Measurements from ENCODE around the gene M6PR. TPM values are rescaled to one million over a fixed set of nuclear protein-coding genes. Genes with fewer than 3 reads are reported as not detected.
"Not testable (repeated sequence)": the region's sequence is repeated elsewhere in the genome, so short reads cannot be mapped to it uniquely, and the experiment has no call there.

Gene M6PR
- total RNA-seq, 1 donor from 2014 or later = 87.5 TPM

DNA sequence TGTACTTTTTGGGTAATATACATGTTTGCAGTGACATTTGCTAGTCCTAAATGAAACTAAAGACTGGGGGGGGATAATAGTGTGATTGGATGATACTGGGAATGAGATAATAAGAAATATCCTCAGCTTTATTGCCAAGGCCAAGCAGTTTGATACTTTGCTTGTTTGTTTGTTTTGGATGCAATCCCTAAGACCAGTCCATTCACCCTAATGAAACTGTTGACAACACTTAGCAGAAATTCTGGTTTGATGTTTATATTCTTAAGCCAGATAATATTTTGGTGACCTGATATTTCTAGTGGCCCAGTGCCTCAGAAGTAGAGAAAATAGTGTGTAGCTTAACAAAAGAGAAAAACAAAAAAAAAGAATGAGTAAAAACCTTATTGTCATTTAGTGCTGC, 33.3 kb downstream of the M6PR start:
- intact Hi-C loops (cut with micrococcal nuclease) = no loop called here
- ATAC-seq = no peak

DNA sequence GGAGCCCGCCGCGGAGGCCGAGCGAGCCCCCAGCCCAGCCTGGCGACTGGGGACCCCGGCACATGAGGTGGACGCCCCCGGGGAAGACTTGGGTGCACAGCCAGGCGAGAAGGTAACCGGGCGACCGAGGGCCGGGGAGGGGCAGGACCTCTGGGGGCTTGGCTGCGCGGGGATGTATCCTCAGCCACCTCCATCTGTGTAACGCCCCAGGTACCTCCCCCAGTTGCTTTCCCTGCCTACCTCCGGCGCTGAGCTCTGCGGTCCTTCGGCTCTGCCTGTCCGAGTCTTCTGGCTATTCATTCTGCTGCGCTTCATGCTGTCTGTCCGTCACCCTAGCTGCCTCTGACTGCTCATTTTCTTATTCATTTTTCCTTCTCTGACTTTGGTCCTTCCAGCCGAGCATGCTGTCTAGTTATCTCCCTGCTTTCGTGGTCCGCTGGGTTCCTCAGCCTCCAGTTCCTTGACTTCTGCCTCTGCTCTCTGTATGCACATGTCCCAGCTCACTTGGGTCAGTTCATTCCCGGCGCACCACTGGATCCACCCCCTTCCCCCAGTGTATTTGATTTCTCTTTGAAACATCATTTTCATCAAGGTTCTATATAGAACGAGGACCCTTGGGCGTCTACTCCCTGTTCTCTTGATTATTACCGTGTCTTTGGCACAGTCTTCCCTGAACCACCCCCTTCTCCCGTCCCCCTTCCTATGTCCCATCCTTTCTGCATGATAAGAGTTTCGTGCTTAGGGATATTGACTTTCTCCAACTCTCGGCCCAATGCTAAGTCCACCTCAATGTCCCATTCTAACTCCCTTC, 34.5 kb downstream of the M6PR start:
- intact Hi-C loops (cut with micrococcal nuclease) = no loop called here
- peak; percentile 63 for DNase-seq
- ATAC-seq = peak; percentile 70

More for the DNA sequence above, 33.3 kb downstream of the M6PR start:
- no peak for DNase-seq

DNA sequence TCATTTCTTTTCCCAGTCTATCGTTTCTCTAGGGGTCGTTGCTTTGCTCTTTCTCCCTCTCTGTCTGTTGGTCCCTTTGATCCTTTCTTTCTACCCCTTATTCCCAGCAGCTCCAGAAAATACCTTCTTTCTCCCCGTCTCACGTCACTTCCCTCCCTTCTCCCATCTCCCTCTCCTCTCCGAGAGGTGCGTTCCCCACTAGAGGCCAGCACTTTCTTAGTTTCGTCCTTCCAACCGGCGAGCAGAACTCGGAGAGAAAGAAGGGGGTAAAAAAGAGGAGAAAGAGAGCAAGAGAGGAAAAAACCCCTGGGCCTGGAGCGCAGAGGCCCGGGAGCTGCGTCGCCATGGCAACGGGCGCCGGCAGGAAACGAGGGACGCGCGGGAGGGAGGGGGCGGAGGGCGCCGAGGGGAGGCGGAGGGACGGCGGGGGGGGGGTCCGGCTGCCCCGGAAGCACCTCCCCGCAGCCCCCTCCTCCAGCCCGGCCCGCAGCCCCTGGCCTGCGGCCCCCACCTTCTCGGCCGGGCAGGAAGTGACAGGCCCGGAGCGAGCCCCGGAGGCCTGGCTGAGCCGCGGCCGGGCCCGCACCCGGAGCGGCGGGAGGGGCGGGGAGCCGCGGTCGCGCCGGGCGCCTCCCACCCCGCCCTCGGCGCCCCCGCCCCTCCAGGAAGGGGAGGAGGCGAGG, 35.3 kb downstream of the M6PR start, which contains the start of gene PHC1:
PHC1 (plus strand) TSS at position 477 of the 683 bp plus-strand sequence. CDS start 3,169 bp downstream, outside the sequence.
- ATAC-seq (peak; percentile 84), DNase-seq (peak; percentile 91)
- intact Hi-C loops (cut with micrococcal nuclease) = not testable (repeated sequence)

DNA sequence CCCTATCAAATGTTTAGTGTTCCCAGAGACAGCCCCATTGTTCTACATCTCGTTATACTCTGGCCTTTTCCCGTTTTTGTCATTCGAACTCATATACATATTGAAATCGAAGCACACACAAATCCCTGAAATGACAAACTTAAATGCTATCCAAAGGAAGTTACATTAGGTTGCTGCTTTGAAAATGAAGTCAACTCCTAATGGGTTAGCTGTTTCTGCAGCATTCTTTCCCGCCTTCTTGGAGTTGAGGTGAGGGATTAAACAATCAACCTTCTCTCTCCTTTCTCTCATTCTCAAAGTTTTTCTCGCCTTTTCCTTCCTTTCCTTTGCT, 35.8 kb downstream of the M6PR start:
- ATAC-seq (no peak), DNase-seq (no peak)
- intact Hi-C loops (cut with micrococcal nuclease) = no loop called here

DNA sequence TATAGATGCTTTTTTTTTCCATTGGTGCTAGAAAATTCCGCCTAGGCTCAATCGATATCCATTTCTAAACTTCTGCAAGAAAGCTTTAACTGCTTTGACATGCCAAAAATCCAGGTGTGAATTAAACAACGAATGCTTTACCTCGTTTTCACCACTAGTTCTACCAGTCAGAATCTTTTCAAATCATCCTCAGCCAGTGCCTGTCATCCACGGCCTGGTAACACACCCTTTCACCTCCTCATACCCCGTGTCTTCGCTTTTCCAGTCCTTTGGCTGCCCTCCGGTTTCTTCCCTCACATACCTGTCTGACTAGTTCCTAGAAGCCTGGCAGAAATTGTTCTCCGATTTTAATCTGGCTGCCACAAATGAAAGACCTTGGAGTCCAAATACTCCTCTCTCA, 36.5 kb downstream of the M6PR start:
- no peak for DNase-seq
- intact Hi-C loops (cut with micrococcal nuclease) = no loop called here
- no peak for ATAC-seq

DNA sequence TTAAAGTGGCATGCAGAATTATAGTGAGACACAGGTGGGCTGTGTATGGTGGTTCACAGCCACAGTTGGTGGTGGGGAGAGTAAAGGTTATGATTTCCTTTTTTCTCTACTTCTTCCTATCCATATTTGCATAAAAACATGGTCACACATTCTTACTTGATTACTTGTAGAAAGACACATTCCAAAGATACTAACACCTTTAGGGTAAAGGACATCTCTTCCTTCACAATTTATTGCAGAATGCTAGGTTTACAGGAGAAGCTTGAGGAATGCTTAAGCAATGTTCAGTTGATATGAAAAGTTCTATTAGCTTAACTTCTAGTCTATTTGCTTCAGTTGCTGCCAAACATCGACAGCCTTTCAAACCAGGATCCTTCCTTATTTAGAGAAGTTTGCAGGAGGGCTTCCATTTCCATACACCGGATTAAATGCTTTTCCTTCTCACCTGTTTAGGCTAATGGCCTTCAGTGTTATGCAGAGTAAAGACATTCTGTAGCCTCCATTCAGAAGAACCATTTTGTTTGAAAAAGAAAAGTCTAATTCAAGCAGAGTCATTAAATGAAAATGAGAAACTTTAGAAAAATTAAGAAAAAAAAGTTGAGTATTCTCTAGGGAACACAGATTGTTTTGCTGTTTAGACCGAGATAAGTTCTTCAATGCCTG, 37.7 kb downstream of the M6PR start:
- no peak for ATAC-seq
- DNase-seq = no peak
- intact Hi-C loops (cut with micrococcal nuclease) = no loop called here

DNA sequence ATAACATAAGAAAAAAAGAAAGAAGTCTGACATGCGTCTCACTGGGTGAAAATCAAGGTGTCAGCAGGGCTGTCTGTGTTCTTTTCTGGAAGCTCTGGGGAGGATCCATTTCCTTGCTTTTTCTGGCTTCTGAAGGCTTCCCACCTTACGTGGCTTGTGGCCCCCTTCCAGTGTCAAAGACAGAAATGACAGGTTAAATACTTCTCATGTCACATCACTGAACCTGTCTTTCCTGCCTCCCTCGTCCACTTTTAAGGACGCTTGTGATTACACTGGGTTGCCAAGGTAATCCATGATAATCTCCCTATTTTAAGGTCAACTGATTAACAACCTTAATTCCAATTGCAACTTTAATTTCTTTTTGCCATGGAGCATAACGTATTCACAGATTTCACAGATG, 39.7 kb downstream of the M6PR start:
- intact Hi-C loops (cut with micrococcal nuclease) = no loop called here
- no peak for ATAC-seq
- DNase-seq = no peak

DNA sequence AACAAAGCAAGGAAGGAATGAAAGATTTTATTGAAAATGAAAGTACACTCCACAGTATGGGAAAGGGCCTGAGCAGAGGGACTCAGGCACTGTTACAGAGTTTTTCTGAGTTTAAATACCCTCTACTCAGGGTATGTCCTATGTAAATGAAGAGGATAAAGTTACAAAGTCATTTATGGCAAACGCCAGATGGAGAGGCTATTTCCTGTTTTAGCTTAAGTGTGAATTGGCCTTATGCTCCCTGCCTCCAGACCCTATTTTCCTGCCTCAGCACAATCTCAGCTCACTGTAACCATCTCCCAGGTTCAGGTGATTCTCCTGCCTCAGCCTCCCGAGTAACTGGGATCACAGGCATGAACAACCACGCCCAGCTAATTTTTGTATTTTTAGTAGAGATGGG, 41.9 kb downstream of the M6PR start:
- intact Hi-C loops (cut with micrococcal nuclease) = no loop called here
- ATAC-seq (no peak), DNase-seq (no peak)

DNA sequence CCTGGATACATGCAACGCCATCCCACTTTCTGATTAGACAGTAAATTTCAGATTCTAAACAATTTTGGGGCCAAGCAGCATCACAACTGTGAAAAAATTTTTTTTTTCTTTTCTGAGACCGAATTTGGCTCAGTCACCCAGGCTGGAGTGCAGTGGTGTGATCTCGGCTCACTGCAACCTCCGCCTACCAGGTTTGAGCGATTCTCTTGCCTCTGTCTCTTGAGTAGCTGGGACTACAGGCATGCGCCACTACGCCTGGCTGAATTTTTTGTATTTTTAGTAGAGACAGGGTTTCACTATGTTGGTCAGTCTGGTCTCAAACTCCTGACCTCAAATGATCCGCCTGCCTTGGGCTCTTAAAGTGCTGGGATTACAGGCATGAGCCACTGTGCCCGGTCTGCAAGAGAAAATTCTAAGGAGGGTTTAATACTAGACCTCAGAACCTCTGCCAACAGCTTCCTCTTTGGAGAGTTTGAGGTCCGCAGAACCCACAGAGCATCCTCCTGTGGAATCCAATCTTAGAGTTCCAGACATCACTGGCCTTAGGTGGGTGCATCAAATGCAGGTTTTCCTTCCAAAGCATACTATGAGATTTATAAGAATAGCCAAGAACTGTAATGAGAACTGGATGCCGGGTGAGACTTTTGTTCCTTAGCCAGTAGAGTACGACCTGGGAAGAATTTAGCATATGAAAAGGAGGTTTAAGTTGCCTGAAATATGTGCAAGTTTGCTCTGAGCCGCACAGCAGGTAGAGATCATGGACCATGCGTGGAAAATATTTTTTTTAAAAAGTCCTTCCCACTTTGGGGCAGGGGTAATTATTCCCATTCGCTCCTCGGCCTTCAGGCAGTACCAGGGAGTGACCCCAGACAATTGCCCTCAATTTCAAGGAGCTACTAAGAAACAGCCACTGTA, 42.9 kb downstream of the M6PR start:
- ATAC-seq (no peak), DNase-seq (no peak)
- intact Hi-C loops (cut with micrococcal nuclease) = no loop called here

DNA sequence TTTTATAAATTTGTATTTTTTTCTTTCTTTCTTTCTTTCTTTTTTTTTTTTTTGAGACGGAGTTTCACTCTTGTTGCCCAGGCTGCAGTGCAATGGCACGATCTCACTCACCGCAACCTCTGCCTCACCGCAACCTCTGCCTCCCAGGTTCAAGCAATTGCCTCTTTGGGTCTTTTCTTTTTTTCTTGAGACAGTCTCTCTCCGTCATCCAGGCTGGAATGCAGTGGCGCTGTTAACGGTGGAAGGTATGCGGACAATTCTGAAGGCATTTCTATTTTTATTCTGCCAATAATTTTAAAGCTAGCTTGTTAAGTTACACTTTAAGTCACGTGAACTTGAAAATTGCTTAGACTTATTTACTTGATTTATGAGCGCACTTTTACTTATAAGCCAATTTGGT, 43.9 kb downstream of the M6PR start:
- DNase-seq (peak; percentile 41), ATAC-seq (peak; percentile 73)
- intact Hi-C loops (cut with micrococcal nuclease) = no loop called here

DNA sequence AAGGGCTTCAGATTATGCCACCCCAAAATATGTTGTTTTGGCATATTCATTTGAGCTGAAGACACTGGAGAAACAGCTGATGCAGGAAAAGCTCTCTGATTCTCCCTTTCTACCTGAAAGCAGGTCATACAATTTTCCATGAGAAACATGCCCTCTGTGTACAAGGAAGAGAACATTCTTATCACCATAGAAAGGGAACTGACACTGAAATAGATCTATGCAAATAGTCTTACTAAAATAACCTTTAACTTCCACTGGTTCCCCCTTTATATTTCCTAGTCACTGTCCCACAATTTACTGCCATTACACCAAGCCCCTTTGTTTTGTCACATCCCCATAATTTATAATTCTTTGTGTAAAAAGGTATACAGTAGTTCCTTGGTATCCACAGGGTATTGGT, 44.8 kb downstream of the M6PR start:
- ATAC-seq = peak; percentile 84
- no peak for DNase-seq
- intact Hi-C loops (cut with micrococcal nuclease) = no loop called here

DNA sequence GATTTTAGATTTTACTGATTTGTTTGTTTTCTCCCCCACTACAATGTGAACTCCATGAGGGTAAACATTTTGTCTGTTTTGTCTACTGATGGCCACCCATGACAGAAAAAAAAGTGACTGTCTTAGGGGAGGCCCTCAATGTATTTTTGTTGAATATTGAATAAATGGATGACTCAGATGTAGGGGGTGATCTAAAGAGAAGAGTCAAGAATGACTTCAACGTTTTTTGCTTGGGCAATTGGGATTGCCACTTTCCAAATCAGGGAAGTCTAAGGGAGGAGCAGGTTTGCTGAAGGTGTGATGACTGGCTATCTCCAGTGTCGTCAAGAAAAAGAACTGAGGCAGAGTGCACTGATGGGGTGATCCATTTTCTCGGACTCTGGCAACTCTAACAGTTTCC, 45.8 kb downstream of the M6PR start:
- intact Hi-C loops (cut with micrococcal nuclease) = no loop called here
- ATAC-seq = no peak
- DNase-seq = no peak

DNA sequence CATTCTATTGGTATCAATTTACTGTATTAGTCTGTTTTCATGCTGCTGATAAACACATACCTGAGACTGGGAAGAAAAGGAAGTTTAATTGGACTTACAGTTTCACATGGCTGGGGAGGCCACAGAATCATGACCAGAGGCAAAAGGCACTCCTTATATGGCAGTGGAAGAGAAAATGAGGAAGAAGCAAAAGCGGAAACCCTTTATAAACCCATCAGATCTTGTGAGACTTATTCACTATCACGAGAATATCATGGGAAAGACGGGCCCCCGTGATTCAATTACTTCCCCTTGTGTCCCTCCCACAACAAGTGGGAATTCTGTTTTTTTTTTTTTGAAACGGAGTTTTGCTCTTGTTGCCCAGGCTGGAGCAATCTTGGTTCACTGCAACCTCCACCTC, 46.7 kb downstream of the M6PR start:
- ATAC-seq; DNase-seq; intact Hi-C loops (cut with micrococcal nuclease): not testable (repeated sequence)

DNA sequence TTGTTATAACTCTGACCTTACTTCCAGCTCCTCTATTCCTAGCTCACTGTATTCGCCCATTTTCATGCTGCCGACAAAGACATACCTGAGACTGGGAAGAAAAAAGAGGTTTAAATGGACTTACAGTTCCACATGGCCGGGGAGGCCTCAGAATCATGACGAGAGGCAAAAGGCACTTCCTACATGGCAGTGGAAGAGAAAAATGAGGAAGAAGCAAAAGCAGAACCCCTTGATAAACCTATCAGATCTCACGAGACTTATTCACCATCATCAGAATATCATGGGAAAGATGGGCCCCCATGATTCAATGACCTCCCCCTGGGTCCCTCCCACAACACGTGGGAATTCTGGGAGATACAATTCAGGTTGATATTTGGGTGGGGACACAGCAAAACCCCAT, 49.6 kb downstream of the M6PR start:
- ATAC-seq (no peak), DNase-seq (no peak)
- intact Hi-C loops (cut with micrococcal nuclease) = no loop called here

DNA sequence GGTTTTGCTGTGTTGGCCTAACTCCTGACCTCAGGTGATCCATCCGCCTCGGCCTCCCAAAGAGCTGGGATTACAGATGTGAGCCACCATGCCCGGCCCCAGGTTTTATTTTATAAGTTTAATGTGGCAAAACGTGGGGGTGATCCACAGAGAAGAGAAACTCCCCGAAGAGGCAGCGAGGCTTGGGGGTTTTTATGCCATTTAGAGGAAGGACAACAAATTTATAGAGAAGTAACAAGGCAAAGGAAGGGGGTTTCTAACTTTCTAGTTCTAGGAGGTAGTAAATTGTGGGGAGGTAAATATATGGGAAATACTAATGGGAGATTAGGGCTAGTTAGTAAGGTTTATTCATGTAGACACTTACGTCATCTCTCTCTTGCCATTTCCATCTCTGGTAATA, 52.4 kb downstream of the M6PR start:
- intact Hi-C loops (cut with micrococcal nuclease) = no loop called here
- ATAC-seq = no peak
- DNase-seq = no peak

DNA sequence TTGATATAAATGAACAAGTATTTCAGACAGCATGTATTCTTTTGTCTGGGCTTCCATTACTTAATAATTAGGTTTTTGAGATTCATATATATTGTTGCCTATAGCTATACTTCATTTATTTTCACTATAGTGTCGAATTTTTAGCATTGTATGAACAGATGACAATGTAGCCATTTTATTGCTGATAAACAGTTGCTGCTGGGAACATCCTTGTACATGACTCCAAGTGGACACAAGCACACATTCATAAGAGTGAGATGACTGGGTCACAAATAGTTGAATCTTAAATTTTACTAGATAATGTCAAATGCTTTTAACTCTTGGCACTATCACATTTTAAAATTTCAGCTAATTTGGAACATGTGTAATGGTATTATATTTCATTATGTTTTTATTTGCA, 54.5 kb downstream of the M6PR start:
- DNase-seq (no peak), ATAC-seq (no peak)
- intact Hi-C loops (cut with micrococcal nuclease) = loop anchor here (5.0 kb wide), 1 partner anchor 213 kb away; no protein-coding TSS in a partner anchor

DNA sequence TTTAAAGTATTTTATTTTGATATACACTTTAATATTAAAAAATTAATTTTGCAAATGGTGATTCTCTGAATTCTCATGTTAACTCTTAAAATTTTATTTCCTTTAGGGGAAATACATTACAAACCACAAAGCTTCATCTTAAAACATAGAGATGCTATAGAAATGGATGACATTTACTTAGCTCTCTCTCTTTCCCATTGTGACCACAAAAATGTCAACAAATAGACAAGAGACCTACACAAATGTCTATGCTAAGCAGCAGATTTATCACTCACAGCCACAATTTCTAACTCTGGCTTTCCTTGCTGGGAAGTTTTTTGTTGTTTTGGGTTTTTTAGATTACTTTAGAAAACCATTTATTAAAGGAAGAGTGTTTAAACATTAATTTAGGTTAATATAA, 55.1 kb downstream of the M6PR start:
- intact Hi-C loops (cut with micrococcal nuclease) = loop anchor here (5.0 kb wide), 1 partner anchor 212 kb away; no protein-coding TSS in a partner anchor
- no peak for DNase-seq
- no peak for ATAC-seq

DNA sequence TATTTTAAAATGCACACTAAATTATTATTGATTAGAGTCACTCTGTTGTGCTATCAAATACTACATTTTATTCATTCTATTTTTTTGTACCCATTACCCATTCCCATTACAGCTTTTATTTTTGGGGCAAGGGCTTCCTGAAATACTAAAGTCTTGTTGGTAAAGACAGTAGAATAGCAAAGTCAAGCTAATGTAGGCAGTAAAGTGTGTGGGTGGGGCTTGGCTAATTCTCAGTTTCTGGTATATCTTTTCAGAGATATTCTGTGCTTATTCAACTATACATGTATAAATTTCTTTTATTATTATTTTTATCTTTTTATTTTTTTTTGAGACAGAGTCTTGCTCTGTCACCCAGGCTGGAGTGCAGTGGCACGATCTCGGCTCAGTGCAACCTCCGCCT, 57.5 kb downstream of the M6PR start:
- DNase-seq (no peak), ATAC-seq (no peak)
- intact Hi-C loops (cut with micrococcal nuclease) = loop anchor here (5.0 kb wide), 1 partner anchor 210 kb away; no protein-coding TSS in a partner anchor
